GM19239 (cell line): ENCODE results near the gene BUB1.
"Not testable (repeated sequence)": the region's sequence is repeated elsewhere in the genome, so short reads cannot be mapped to it uniquely, and the experiment has no call there.

Source experiments
- DNase-seq: peaks from one replicate; pipeline ENCODE4 v3.0.0; 2011; ENCODE audit warnings: low spot score; ENCODE audit not compliant: insufficient read length
- FAIRE-seq: peaks from 2 replicates; lab custom pipeline; 2011; peaks lifted over from hg19 to GRCh38; lab: Jason Lieb, UNC

Gene BUB1

DNA sequence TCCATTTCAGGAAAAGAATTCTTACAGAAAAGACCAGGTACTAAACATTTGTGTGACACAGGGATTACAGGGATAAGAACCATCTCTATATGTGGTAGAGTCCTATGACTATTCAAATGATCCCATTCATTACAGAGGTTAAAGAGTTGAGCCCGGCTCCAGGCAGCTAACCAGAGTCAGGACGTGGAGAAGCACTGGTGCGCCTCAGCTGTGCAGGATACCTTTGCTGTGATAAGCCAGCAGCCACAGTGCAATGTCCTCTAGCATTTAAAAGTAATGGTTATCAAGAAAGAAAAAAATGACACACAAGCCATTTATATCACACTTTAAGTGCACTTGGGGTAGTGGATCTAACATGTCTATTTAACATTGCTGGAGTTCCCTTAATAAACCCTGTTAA, 17.3 kb downstream of the BUB1 start:
- DNase-seq, result no peak
- no peak for FAIRE-seq

DNA sequence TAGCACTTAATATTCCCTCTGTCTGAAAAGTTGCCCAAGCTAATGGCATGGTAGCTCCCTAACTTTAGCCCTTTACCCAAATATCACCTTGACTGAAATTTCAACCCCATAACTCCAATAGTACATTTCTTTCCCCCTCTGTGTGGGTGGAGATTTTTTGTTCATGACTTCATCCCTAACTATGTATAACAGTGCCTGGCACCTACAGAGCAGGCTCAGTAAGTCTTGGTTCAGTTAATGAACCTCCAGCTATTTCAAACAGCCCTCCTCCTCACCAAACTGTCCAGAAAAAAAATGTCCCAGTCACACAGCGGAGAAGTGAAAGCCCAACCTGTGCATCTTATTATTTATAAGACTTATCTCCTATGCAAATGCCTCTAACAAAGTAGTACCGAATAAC, 18.6 kb downstream of the BUB1 start:
- no peak for DNase-seq
- no peak for FAIRE-seq

- peak; percentile 6 for DNase-seq
- FAIRE-seq, result peak; percentile 44
These were observed 20.0 kb downstream of the BUB1 start for GRCh38 chr2:110657724-110658305.

GRCh38 chr2:110655701-110656100, 22.2 kb downstream of the BUB1 start:
- FAIRE-seq, result no peak

DNA sequence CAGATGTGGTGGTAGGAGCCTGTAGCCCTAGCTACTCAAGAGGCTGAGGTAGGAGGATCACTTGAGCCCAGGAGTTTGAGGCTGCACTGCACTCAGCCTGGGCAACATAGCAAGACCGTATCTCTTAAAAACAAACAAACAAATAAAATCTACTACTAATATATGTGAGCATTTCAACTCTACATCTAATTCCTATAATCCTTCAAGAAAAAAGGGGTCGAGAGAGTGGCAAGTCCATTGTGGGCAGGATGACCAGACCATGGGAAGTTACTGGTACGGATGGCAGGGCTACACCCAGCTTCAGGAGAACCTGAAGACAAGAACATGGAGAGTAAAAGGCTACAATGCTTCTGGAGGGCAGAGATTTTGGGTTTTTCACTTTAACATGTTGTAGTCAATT, 24.0 kb downstream of the BUB1 start:
- DNase-seq, result no peak

More at GRCh38 chr2:110655701-110656100, 22.2 kb downstream of the BUB1 start:
- DNase-seq, result no peak

GRCh38 chr2:110650346-110650745, 27.5 kb downstream of the BUB1 start:
- DNase-seq (no peak), FAIRE-seq (no peak)

More for the DNA sequence above, 24.0 kb downstream of the BUB1 start:
- FAIRE-seq, result no peak

DNA sequence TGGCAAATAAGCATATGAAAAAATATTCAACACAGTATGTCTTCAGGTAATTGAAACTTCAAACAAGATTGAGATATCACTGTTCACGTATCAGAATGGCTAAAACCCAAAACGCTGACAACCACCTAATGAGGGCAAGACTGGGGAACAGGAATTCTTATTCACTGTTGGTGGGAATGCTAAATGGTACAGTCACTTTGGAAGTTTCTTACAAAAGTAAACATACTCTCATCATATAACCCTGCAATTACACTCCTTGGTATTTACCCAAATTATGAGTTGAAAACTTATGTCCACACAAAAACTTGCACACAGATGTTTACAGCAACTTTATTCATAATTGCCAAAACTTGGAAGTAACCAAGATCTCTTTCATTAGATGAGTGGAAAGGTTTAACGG, 30.1 kb downstream of the BUB1 start:
- FAIRE-seq, result no peak

DNA sequence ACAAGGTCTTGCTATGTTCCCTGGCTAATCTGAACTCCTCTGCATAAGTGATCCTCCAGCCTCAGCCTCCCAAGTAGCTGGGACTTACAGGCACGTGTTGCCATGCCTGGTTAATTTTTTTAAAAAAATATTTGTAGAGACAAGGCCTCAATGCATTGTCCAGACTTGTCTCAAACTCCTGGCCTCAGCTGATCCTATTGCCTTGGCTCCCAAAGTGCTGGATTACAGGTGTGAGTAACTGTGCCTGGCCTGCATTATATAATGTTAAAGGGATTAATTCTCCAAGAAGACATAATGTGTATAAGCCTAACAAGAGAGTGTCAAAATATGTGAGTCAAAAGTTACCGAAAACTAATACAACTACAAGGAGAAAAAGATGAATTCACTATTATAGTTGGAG, 32.2 kb downstream of the BUB1 start:
- FAIRE-seq, result no peak
- DNase-seq, result no peak

More for the DNA sequence above, 30.1 kb downstream of the BUB1 start:
- DNase-seq, result no peak

DNA sequence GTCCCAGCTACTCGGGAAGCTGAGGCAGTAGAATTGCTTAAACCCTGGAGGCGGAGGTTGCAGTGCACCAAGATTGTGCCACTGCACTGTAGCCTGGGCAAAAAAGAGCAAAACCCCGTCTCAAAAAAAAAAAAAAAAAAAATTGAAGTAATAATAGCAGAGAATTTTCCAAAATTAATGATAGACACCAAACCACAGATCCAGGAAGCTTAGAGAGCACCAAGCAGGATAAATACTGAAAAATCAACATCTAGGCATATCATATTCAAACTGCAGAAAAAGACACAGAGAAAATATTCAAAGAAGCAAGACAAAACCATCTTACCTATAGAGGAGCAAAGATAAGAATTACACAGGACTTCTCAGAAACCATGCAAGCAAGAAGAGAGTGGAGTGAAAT, 33.5 kb downstream of the BUB1 start:
- FAIRE-seq (no peak), DNase-seq (no peak)

- no peak for DNase-seq
- no peak for FAIRE-seq
These were observed 35.5 kb downstream of the BUB1 start for GRCh38 chr2:110642360-110642759.

- DNase-seq (no peak), FAIRE-seq (no peak)
These were observed 37.9 kb downstream of the BUB1 start for GRCh38 chr2:110639972-110640371.

DNA sequence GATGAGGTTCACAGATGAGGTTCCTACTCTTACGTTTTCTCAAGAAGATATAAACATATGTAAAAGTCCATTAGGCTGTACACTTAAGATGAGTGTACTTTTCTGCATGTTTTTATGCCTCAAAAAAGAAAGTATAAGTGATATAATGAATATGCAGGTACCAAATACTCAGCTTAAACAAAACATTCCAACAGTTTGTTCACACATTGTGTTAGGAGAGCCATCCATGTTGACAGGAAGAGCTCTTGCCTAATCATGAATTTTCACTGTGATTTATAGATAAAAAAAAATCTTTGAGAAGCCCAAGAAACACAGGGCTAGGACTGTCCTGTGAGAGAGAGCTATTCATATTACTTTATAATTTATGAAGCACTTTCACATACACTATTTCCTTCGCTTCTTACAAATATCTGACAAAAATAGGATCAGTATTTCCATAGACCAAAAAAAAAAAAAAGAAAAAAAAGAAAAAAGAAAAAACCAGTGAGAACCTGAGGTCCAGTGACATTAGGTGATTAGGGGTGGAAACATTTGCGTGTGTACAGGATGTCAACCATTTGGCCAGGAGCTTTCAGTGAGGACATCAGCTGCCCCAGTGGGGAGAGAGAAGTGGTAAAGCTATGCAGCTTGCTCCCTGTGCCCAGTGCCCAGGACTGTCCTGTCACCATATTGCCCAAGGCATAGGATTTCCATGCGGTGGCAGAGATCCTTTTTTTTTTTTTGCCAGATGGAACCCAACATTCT, 38.7 kb downstream of the BUB1 start:
- FAIRE-seq (no peak), DNase-seq (no peak)

DNA sequence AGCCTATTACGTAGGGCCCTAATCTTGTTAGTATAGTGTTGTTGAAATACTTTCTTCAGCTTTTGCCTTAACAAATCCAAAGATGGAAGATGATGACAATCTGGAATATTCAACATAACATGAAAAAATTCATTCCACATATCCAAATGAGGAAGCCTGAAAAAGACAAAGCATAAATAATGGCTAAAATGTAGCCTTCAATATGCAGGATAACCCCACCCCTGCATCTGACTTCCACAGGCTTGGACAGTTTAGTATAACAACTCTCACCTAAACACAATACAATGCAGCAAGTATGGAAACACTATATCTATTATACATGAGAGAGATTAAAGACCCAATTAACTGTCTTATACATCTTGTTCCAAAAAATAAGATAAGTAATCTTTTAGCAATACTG, 39.9 kb downstream of the BUB1 start:
- no peak for FAIRE-seq
- no peak for DNase-seq

- FAIRE-seq (no peak), DNase-seq (no peak)
These were observed 40.8 kb downstream of the BUB1 start for GRCh38 chr2:110637093-110637492.

GRCh38 chr2:110635949-110636628, 41.8 kb downstream of the BUB1 start:
- not testable (repeated sequence) for FAIRE-seq, DNase-seq

DNA sequence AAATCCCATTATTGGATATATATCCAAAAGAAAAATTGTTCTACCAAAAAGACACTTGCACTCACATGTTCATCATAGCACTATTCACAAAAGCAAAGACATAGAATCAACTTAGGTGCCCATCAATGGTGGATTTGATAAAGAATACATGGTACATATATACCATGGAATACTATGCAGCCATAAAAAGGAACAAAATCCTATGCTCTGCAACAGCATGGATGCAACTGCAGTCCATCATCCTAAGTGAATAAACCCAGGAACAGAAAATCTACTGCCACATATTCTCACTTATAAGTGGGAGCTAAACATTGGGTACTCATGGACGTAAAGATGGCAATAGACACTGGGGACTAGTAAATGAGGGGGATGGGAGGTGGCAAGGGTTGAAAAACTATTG, 50.5 kb downstream of the BUB1 start:
- DNase-seq, FAIRE-seq: not testable (repeated sequence)

DNA sequence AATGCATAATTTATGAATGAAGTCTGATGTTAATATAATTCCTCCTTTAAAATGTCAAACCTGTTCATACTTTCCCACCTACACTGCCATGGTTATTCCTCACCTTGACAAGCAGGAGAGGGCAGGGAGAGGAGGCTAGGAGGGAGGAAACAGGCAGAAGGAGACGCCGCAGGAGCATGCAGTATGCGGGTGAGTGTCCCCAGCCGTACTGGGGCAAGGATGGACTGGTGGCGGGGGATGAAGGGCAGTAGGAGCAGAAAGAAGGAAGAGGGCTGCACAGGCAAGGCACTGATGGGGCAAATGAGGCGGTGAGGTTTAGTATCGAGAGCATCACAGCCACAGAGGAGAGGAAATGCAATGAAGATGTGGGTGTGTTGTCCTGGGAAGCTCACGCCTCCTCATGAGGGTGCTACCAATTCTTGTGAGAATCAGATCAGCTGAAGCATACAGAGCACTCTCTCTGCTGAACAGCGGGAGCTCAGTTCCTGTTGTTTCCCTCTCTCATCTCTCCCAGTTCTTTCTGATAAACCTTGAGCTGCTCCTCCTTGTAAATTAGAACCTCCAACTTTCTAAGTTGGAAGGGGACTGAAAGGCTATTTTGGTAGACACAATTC, 58.4 kb downstream of the BUB1 start:
- FAIRE-seq, DNase-seq: not testable (repeated sequence)

DNA sequence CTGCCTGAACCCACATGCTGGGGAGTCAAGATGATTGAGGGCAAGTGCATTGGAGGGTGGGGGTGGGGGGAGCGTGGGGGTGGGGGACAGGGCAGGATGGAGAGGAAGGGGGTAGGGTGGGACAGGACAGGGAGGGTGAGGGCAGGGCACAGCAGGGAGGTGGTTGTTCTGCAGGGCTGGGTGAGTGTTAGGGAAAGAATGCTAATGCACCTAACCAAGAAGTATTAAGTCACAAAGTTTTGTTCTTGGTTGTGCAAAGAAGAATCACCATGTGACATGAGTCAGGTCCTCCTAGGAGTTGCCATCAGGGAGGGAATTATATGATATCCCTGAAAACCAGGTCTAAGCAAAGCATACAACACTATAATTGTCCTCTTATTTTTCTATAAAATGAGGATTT, 63.9 kb downstream of the BUB1 start:
- FAIRE-seq, DNase-seq: not testable (repeated sequence)

GRCh38 chr2:110610613-110611250, 67.1 kb downstream of the BUB1 start:
- not testable (repeated sequence) for FAIRE-seq, DNase-seq
